Right ventricle myocardium inferior (tissue), 1 donor: ENCODE data around the gene RANBP17. TPM values are rescaled to one million over a fixed set of nuclear protein-coding genes. Genes with fewer than 3 reads are reported as not detected.
"Not testable (repeated sequence)": the region's sequence is repeated elsewhere in the genome, so short reads cannot be mapped to it uniquely, and the experiment has no call there.

Experiments
- ATAC-seq: fragments of 200-7000 bp; cut with Tn5 transposase; one replicate; pipeline ENCODE4 v1.9.1; 2020; ENCODE audit warnings: mild to moderate bottlenecking, moderate library complexity
- DNase-seq: peaks from one replicate; pipeline ENCODE4 v3.0.0; 2021; ENCODE audit errors: missing footprints
- intact Hi-C: fragments of 100-400 bp; cut with DNase I; formaldehyde crosslinking; loops from one replicate; pipeline ENCODE4 v1.11.0; 2022
- total RNA-seq: library from RNA; stranded (reverse); fragmentation: NEBNext Ultra II Directional; extraction: Animal tissue kit (Norgen Biotek cat#: 25700); gene quantifications from one replicate; pipeline ENCODE4 v1.2.1, GENCODE V29; 2021
- donor health status: DM: no; HTN: yes; CAD: no; lungs with severe emphysema.

Gene RANBP17
- total RNA-seq, 1 donor from 2014 or later: 2.7 TPM

GRCh38 chr5:171261361-171261760 lies 399.5 kb downstream of the RANBP17 start:
- intact Hi-C loops: no loop called here
- no peak for ATAC-seq
- no peak for DNase-seq

GRCh38 chr5:171261904-171262303 lies 400.1 kb downstream of the RANBP17 start:
- no peak for ATAC-seq
- intact Hi-C loops: no loop called here
- no peak for DNase-seq

- ATAC-seq (no peak), DNase-seq (no peak)
- intact Hi-C loops: no loop called here
These were observed 401.4 kb downstream of the RANBP17 start for GRCh38 chr5:171263181-171263580.

- ATAC-seq (no peak), DNase-seq (no peak)
- intact Hi-C loops: no loop called here
These were observed 403.0 kb downstream of the RANBP17 start for GRCh38 chr5:171264843-171265242.

DNA sequence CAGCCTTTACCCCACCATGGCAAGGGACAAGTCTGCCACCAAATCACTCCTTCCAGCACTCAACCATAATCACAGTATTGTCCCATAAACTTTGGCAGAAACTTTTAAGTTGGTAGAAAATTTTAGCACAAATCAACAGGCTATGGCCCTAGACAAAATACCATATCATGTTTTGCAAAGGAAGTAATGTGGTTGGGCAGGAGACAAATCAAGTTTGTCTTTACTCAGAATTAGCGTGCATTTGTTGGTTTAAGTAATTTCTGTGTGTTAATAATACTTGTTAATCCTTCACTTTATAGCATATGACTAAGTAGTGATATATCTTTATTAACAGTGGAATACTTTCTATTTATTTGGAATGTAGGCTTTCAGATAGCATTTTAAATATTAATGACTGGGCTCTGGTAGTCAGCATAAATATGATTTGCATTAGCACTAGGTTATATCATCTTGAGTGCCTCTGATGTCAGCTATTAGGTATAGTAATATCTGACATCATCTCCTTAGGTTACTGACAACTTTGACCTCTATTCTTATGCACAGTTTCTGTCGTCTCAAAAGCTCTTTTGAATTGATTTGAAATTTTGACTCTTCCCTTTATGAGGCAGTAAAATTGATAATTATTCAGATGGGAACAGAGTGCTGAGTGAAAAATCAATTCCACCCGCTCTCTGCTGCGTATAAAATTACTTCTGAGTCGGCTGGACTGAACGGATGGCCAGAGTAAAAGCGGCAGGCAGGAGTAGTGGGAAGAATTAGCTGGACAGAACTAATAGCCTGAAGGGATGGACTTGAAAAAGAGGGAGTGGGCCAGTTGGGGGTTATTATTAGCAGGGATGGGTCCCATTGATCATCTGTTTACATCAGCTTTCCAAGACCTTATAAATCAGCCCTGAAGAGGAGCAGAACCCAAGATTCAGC lies 407.1 kb downstream of the RANBP17 start:
- intact Hi-C loops: no loop called here
- ATAC-seq (no peak), DNase-seq (no peak)

GRCh38 chr5:171269717-171270116 lies 407.9 kb downstream of the RANBP17 start:
- ATAC-seq (no peak), DNase-seq (no peak)
- intact Hi-C loops: no loop called here

DNA sequence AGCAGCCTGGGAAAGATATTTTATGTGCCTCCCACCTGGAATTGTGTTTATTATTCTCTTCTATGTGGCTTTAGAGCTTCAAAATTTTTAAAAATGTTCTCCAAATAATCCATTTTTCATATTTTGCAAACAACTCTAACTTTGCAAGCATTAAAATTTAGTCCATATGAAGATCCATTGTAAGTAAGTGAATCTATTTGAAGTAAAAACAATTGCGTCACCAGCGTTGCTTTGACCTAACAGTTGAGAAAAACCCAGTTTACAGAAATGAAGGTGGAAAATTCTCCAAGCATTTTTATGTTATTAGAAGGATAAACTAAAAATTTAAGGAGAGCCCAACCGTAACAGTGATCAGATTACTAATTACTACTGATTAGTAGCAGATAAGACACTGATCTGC lies 408.3 kb downstream of the RANBP17 start:
- DNase-seq (no peak), ATAC-seq (no peak)
- intact Hi-C loops: no loop called here

- no peak for DNase-seq
- intact Hi-C loops: no loop called here
- ATAC-seq: no peak
These were observed 410.0 kb downstream of the RANBP17 start for GRCh38 chr5:171271798-171272197.

DNA sequence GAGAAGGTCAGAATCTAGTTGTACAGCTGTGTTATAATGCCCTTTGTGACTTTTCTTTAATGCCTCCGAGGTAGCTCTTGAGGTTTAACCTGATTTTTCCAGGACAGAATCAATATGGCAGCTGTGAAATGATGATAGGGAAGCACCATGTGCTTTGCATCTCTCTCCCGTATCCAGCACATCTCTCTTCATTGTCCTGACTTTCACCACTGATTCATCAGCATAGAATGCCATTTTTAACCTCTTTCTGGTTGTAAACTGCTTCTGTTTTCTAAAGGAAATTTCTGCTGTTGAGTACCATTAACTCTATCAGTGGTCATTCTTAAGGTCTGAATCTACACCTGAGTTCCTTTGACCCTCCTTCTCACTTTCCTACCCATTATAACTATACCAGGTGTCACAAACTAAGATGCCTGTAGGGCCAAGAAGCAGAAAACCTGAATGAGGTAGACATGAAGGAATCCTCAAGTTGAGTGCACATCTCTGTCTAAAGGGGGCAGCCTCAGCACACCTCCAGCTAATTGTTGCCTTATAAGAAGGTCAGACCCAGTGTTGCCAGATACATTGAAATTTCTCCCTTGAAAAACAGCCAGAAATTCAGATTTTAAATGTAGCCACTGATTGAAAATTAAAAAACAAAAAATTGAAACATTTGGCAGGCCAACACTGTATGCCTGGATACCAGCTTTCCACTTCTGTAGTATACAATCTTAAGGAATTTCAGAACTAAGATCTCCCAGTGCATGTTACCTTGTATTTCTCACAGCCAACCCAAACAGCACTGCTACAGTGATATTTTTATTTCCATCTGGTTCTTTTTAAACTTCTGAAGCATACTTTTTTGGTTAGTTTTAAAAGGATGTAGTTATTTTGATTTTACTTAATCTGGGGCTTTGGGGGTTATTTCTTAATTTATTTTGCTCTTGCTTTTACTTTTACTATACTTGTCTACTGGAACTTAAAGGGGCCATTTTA lies 411.5 kb downstream of the RANBP17 start:
- ATAC-seq (no peak), DNase-seq (no peak)
- intact Hi-C loops: no loop called here

- intact Hi-C loops: no loop called here
- DNase-seq (no peak), ATAC-seq (no peak)
These were observed 414.2 kb downstream of the RANBP17 start for GRCh38 chr5:171275841-171276544.

- no peak for DNase-seq
- ATAC-seq: no peak
- intact Hi-C loops: no loop called here
These were observed 421.9 kb downstream of the RANBP17 start for GRCh38 chr5:171283753-171284152.

GRCh38 chr5:171285465-171285864 lies 423.6 kb downstream of the RANBP17 start:
- intact Hi-C loops: no loop called here
- ATAC-seq (no peak), DNase-seq (no peak)

GRCh38 chr5:171288066-171288465 lies 426.2 kb downstream of the RANBP17 start:
- DNase-seq (no peak), ATAC-seq (no peak)
- intact Hi-C loops: no loop called here

GRCh38 chr5:171291371-171291770 lies 429.6 kb downstream of the RANBP17 start:
- ATAC-seq: no peak
- DNase-seq: no peak
- intact Hi-C loops: no loop called here

GRCh38 chr5:171295299-171295698 lies 433.5 kb downstream of the RANBP17 start:
- no peak for ATAC-seq
- intact Hi-C loops: no loop called here
- DNase-seq: no peak

GRCh38 chr5:171295801-171296200 lies 434.0 kb downstream of the RANBP17 start:
- intact Hi-C loops: no loop called here

GRCh38 chr5:171297941-171298340 lies 436.1 kb downstream of the RANBP17 start:
- ATAC-seq, DNase-seq, intact Hi-C loops: not testable (repeated sequence)

More at GRCh38 chr5:171295801-171296200, 434.0 kb downstream of the RANBP17 start:
- no peak for DNase-seq
- no peak for ATAC-seq

GRCh38 chr5:171299228-171299627 lies 437.4 kb downstream of the RANBP17 start:
- DNase-seq (no peak), ATAC-seq (no peak)
- intact Hi-C loops: no loop called here

GRCh38 chr5:171299851-171300250 lies 438.0 kb downstream of the RANBP17 start:
- intact Hi-C loops: no loop called here
- ATAC-seq (no peak), DNase-seq (no peak)
